Prostate gland (tissue), 2 donors: Measurements from ENCODE around the gene TMA7B.

ENCODE experiments used
- CTCF ChIP-seq, 4 experiments: fragments of 200-600 bp in 2 of 4; fragments of 450-650 bp in 2 of 4; sonication (generic) in 2 of 4; IDR thresholded peaks; 1 replicate in 3 of 4; 2 replicates in 1 of 4; pipeline ENCODE4 v1.5.1; 2016 to 2019; ENCODE audit warnings: antibody characterized with exemption in 4 of 4, mild to moderate bottlenecking in 2 of 4, moderate library complexity in 2 of 4
- POLR2A ChIP-seq: fragments of 450-650 bp; IDR thresholded peaks from one replicate; pipeline ENCODE4 v1.6.1; 2016; ENCODE audit warnings: antibody characterized with exemption, mild to moderate bottlenecking
- POLR2AphosphoS5 ChIP-seq: sonication (generic); formaldehyde crosslinking; IDR thresholded peaks from one replicate; pipeline ENCODE4 v1.6.1; 2017; ENCODE audit warnings: antibody characterized with exemption

GRCh38 chr22:39946126-39946502, 14.1 kb upstream of the TMA7B start:
- TF ChIP-seq CTCF (IDR thresholded peaks at IDR 0.05) (no peak), POLR2AphosphoS5 (no peak), POLR2A (no peak)
